Stimulated activated CD8-positive, alpha-beta memory T cell treated with anti-CD3 and anti-CD28 coated beads, Interleukin-7, amount 100 ng/mL, for 1 hour (primary cell): ENCODE data around the gene KPNA6.
"Not testable (repeated sequence)": the region's sequence is repeated elsewhere in the genome, so short reads cannot be mapped to it uniquely, and the experiment has no call there.

Experiments
- DNase-seq, 2 donors: peaks; one replicate each; pipeline ENCODE4 v3.0.0-alpha.2; 2020; ENCODE audit warnings: low read depth in 2 of 2

The KPNA6 gene

GRCh38 chr1:32100807-32101708, 6.8 kb upstream of the KPNA6 start:
- no peak for DNase-seq

GRCh38 chr1:32104127-32104526, 3.7 kb upstream of the KPNA6 start:
- no peak for DNase-seq

- no peak for DNase-seq
Observed at GRCh38 chr1:32105338-32105737, 2.5 kb upstream of the KPNA6 start.

GRCh38 chr1:32106663-32107275, 1.1 kb upstream of the KPNA6 start:
- no peak for DNase-seq

- DNase-seq = no peak
Observed at GRCh38 chr1:32111040-32111623, 3.3 kb downstream of the KPNA6 start.

GRCh38 chr1:32111789-32112188, 3.9 kb downstream of the KPNA6 start:
- DNase-seq = no peak

GRCh38 chr1:32112806-32113375, 5.0 kb downstream of the KPNA6 start:
- DNase-seq = no peak

- not testable (repeated sequence) for DNase-seq
Observed at GRCh38 chr1:32113436-32113835, 5.6 kb downstream of the KPNA6 start.

- DNase-seq = no peak
Observed at GRCh38 chr1:32114420-32114819, 6.6 kb downstream of the KPNA6 start.

GRCh38 chr1:32115496-32115895, 7.6 kb downstream of the KPNA6 start:
- DNase-seq = no peak

- DNase-seq = no peak
Observed at GRCh38 chr1:32116531-32116930, 8.7 kb downstream of the KPNA6 start.

GRCh38 chr1:32122151-32122550, 14.3 kb downstream of the KPNA6 start:
- DNase-seq = no peak

- not testable (repeated sequence) for DNase-seq
Observed at GRCh38 chr1:32123361-32123760, 15.5 kb downstream of the KPNA6 start.

- DNase-seq = no peak
Observed at GRCh38 chr1:32125313-32125712, 17.5 kb downstream of the KPNA6 start.

GRCh38 chr1:32126770-32127169, 18.9 kb downstream of the KPNA6 start:
- no peak for DNase-seq

GRCh38 chr1:32127409-32128198, 19.7 kb downstream of the KPNA6 start:
- no peak for DNase-seq

- no peak for DNase-seq
Observed at GRCh38 chr1:32128479-32128878, 20.6 kb downstream of the KPNA6 start.

GRCh38 chr1:32128964-32129363, 21.1 kb downstream of the KPNA6 start:
- no peak for DNase-seq

- not testable (repeated sequence) for DNase-seq
Observed at GRCh38 chr1:32133950-32134280, 26.1 kb downstream of the KPNA6 start.

GRCh38 chr1:32137111-32137510, 29.3 kb downstream of the KPNA6 start:
- DNase-seq = no peak

GRCh38 chr1:32138965-32139364, 31.1 kb downstream of the KPNA6 start:
- DNase-seq = no peak
